Keratinocyte (primary cell): ENCODE measurements around the gene NRF1. TPM values are rescaled to one million over a fixed set of nuclear protein-coding genes. Genes with fewer than 3 reads are reported as not detected.

ENCODE experiments used
- DNase-seq: peaks from one replicate; pipeline ENCODE4 v3.0.0-alpha.2; 2011; ENCODE audit warnings: low read depth, missing footprints, low spot score
- FAIRE-seq: peaks from 2 replicates; lab custom pipeline; 2011; peaks lifted over from hg19 to GRCh38; lab: Jason Lieb, UNC
- H2AFZ ChIP-seq: 2 replicates; pipeline ENCODE4 v1.6.0; 2012; ENCODE audit warnings: low read length, control low read depth, inconsistent platforms; ENCODE audit not compliant: control insufficient read depth
- H3K27ac ChIP-seq: 2 replicates; pipeline ENCODE4 v1.5.1; 2011; ENCODE audit warnings: low read length; ENCODE audit not compliant: control insufficient read depth, insufficient read depth
- H3K27me3 ChIP-seq: 3 replicates; pipeline ENCODE4 v1.6.0; 2011; ENCODE audit warnings: low read length; ENCODE audit not compliant: control insufficient read depth, insufficient read depth; ENCODE audit errors: extremely low read depth
- H3K36me3 ChIP-seq, 2 experiments: 2 replicates in 1 of 2; 3 replicates in 1 of 2; pipeline ENCODE4 v1.5.1; 2011; ENCODE audit warnings: low read length in 2 of 2, mild to moderate bottlenecking in 1 of 2; ENCODE audit not compliant: control insufficient read depth in 2 of 2, insufficient read depth in 2 of 2; ENCODE audit errors: extremely low read depth in 1 of 2
- H3K4me1 ChIP-seq: 3 replicates; pipeline ENCODE4 v1.5.1; 2011; ENCODE audit warnings: low read length; ENCODE audit not compliant: control insufficient read depth, insufficient read depth; ENCODE audit errors: extremely low read depth
- H3K4me2 ChIP-seq: 3 replicates; pipeline ENCODE4 v1.6.0; 2011; ENCODE audit warnings: low read depth, low read length; ENCODE audit not compliant: control insufficient read depth, insufficient read depth; ENCODE audit errors: extremely low read depth
- H3K4me3 ChIP-seq, 3 experiments: fragments of 200-600 bp in 1 of 3; sonication (generic) in 1 of 3; 2 replicates in 2 of 3; 3 replicates in 1 of 3; pipeline ENCODE4 v1.5.1; 2011 to 2016; ENCODE audit warnings: low read length in 3 of 3, mild to moderate bottlenecking in 3 of 3, control low read depth in 2 of 3, inconsistent platforms in 1 of 3, low read depth in 1 of 3, mixed read lengths in 1 of 3, mixed run types in 1 of 3, moderate library complexity in 1 of 3; ENCODE audit not compliant: control insufficient read depth in 2 of 3, insufficient read depth in 2 of 3; ENCODE audit errors: extremely low read depth in 1 of 3
- H3K79me2 ChIP-seq: 2 replicates; pipeline ENCODE4 v1.6.0; 2012; ENCODE audit warnings: low read length; ENCODE audit not compliant: control insufficient read depth, insufficient read depth
- H3K9ac ChIP-seq: 3 replicates; pipeline ENCODE4 v1.6.0; 2011; ENCODE audit warnings: low read length; ENCODE audit not compliant: control insufficient read depth, insufficient read depth; ENCODE audit errors: extremely low read depth
- H3K9me1 ChIP-seq: 3 replicates; pipeline ENCODE4 v1.6.0; 2011; ENCODE audit warnings: low read length; ENCODE audit not compliant: control insufficient read depth, insufficient read depth; ENCODE audit errors: extremely low read depth
- H3K9me3 ChIP-seq: 2 replicates; pipeline ENCODE4 v1.5.1; 2012; ENCODE audit warnings: low read depth, low read length; ENCODE audit not compliant: control insufficient read depth
- H4K20me1 ChIP-seq: 3 replicates; pipeline ENCODE4 v1.6.0; 2011; ENCODE audit warnings: low read length; ENCODE audit not compliant: control insufficient read depth, insufficient read depth; ENCODE audit errors: extremely low read depth
- EZH2 ChIP-seq: IDR thresholded peaks from one replicate; pipeline ENCODE4 v1.6.1; 2012; ENCODE audit warnings: inconsistent platforms, mild to moderate bottlenecking, low read length, moderate library complexity
- dilution Hi-C: fragments of 300-500 bp; cut with MboI; formaldehyde crosslinking; loops from one replicate; pipeline ENCODE4 v1.7.0; 2020; ENCODE audit warnings: low sequenced_read_pairs; ENCODE audit not compliant: extremely low pct_ligation_motif_present
- polyA plus RNA-seq, 5 experiments: library from polyadenylated mRNA; depleted of rRNA in 3 of 5; stranded (reverse) in 3 of 5; stranded (forward) in 1 of 5; unstranded in 1 of 5; fragments of >200 nt; gene quantifications; 1 replicate in 1 of 5; 2 replicates in 3 of 5; 3 replicates in 1 of 5; pipeline versions ENCODE4 v1.2.1 to v1.2.3, GENCODE V29; 2011 to 2012; ENCODE audit warnings: missing spikeins in 2 of 5, low read depth in 1 of 5, low replicate concordance in 1 of 5
- small RNA-seq, 3 experiments: library from RNA; depleted of rRNA; stranded (forward); fragments of <200 nt; gene quantifications; one replicate each; pipeline ENCODE3, GENCODE V24; 2012; ENCODE audit warnings: low read depth in 3 of 3, low replicate concordance in 1 of 3; ENCODE audit not compliant: insufficient read length in 3 of 3
- TF ChIP-seq, protein P1 (sequence below), 3 experiments: IDR thresholded peaks in 1 of 3; conservative IDR thresholded peaks in 1 of 3; optimal IDR thresholded peaks in 1 of 3; 2 replicates in 2 of 3; 3 replicates in 1 of 3; pipeline versions ENCODE3 to v1.5.1; 2011; ENCODE audit warnings: low read length in 3 of 3, mild to moderate bottlenecking in 3 of 3, moderate library complexity in 2 of 3, control low read depth in 1 of 3, inconsistent platforms in 1 of 3; ENCODE audit not compliant: insufficient read depth in 2 of 3; ENCODE audit errors: extremely low read depth in 1 of 3

NRF1 gene
- polyA plus RNA-seq, 1 donor (not counting 4 experiments of a cell fraction or from before 2014, with no cell fraction given): 12.6 TPM

DNA sequence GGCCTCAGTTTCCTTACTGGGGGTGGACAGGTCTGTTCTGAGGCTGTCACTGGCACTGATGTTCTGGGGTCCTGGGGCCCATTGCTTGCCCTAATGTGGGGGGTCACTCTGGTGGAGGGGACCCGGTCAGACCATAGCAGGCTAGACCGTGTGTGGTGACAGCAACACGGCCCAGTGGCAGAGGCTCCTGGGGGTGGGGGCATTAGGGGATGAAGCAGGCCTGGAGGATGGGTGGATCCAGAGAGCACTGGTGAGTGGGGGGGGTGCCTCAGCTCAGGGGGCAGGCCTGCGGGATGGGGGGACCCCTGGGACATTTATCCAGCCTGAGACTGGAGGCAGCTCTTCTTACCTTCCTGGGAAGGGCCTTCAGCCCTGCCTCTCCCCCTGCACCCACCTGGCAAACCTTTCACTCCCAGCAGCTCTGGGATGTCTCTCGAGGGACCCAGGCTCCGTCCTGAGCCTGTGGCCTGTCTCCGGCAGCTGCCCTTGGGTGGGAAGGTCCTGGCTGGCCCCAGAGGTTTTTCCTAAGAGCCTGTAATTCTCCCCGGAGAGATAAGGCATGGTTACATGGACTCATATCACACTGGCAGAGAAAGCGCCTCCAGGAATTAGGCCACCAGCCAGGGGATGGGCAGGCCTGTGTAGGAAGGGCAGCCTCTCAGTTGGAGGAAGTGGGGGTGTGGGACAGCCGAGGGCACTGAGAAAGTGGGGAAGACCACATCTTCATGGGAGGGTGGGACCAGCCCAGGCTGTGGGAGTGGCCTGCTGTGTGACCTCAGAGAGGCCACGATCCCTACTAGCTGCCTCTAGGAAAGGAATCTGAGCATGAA is 193.6 kb downstream of the NRF1 start:
- Histone ChIP-seq H3K27ac (no peak overlapping the region), H3K79me2 (no peaks in the 10 kb centered on the region), H3K4me2 (no peak overlapping the region), H2AFZ (no peak overlapping the region), H4K20me1 (no peaks in the 10 kb centered on the region), H3K4me3 (no peak overlapping the region), H3K9ac (no peak overlapping the region), H3K9me3 (no peaks in the 10 kb centered on the region), H3K9me1 (no peaks in the 10 kb centered on the region), H3K27me3 (no peaks in the 10 kb centered on the region), H3K36me3 (no peaks in the 10 kb centered on the region), H3K4me1 (no peaks in the 10 kb centered on the region)
- no peak for DNase-seq
- FAIRE-seq: no peak
- TF ChIP-seq, protein P1, sequence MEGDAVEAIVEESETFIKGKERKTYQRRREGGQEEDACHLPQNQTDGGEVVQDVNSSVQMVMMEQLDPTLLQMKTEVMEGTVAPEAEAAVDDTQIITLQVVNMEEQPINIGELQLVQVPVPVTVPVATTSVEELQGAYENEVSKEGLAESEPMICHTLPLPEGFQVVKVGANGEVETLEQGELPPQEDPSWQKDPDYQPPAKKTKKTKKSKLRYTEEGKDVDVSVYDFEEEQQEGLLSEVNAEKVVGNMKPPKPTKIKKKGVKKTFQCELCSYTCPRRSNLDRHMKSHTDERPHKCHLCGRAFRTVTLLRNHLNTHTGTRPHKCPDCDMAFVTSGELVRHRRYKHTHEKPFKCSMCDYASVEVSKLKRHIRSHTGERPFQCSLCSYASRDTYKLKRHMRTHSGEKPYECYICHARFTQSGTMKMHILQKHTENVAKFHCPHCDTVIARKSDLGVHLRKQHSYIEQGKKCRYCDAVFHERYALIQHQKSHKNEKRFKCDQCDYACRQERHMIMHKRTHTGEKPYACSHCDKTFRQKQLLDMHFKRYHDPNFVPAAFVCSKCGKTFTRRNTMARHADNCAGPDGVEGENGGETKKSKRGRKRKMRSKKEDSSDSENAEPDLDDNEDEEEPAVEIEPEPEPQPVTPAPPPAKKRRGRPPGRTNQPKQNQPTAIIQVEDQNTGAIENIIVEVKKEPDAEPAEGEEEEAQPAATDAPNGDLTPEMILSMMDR (optimal IDR thresholded peaks at IDR 0.05 in 1 of 3, IDR thresholded peaks at IDR 0.05 in 1 of 3, conservative IDR thresholded peaks at IDR 0.05 in 1 of 3; ENCODE audit: extremely low read depth in 1 of 3, insufficient read depth in 2 of 3, low read length in 3 of 3): no peak
- TF ChIP-seq EZH2: no peak
- dilution Hi-C loops: no loop called here

Small RNAs within 50 kb of the gene (small RNA-seq; reads per million reads assigned to genes)
- gene MIR182: 2,009 to 24,592 (median 13,229) reads per million in 3 experiments
- 479 to 6,780 (median 5,198) reads per million in 3 experiments for gene MIR183
- gene MIR96: 3.1 to 228 (median 72.1) reads per million in 3 experiments

Other genes starting within 250 kb of the NRF1 start
- gene STRIP2, start 177.3 kb upstream of the NRF1 start, polyA plus RNA-seq: 9.5 to 18.6 TPM (median 12.5 TPM) in 3 replicates
- 0.23 to 0.81 TPM (median 0.76 TPM) in 3 replicates for gene SMKR1, start 109.2 kb upstream of the NRF1 start, polyA plus RNA-seq